Neural cell (in vitro differentiated cells): ENCODE measurements around the gene A2M. TPM values are rescaled to one million over a fixed set of nuclear protein-coding genes. Genes with fewer than 3 reads are reported as not detected.
A peak's percentile ranks its signal among the peaks of the same experiment; 100 is the strongest.

Experiments
- H2AFZ ChIP-seq: fragments of 200-600, 300-800 bp; sonication (generic), shearing (Covaris generic); 2 replicates; pipeline ENCODE4 v1.6.0; 2014; ENCODE audit warnings: low read depth, mild to moderate bottlenecking, antibody characterized with exemption, low read length, moderate library complexity
- H3F3A ChIP-seq: fragments of 200-600 bp; shearing (Covaris generic); 2 replicates; pipeline ENCODE4 v1.6.1; 2016; ENCODE audit warnings: mild to moderate bottlenecking, moderate library complexity, mixed read lengths, antibody characterized with exemption, low read length; ENCODE audit not compliant: insufficient read depth, poor library complexity, severe bottlenecking
- H3K27ac ChIP-seq: fragments of 200-600, 300-800 bp; sonication (generic), shearing (Covaris generic); 2 replicates; pipeline ENCODE4 v1.5.1; 2014; ENCODE audit warnings: mild to moderate bottlenecking, low read length, moderate library complexity
- H3K27me3 ChIP-seq: fragments of 300-800, 200-600 bp; sonication (generic), shearing (Covaris generic); 2 replicates; pipeline ENCODE4 v1.6.0; 2014; ENCODE audit warnings: mild to moderate bottlenecking, low read depth, low read length, moderate library complexity; ENCODE audit not compliant: insufficient read depth
- H3K36me3 ChIP-seq: fragments of 300-800, 200-600 bp; sonication (generic), shearing (Covaris generic); 2 replicates; pipeline ENCODE4 v1.5.1; 2014; ENCODE audit warnings: mild to moderate bottlenecking, antibody characterized with exemption, low read length, moderate library complexity; ENCODE audit not compliant: insufficient read depth
- H3K4me2 ChIP-seq: fragments of 300-800, 200-600 bp; sonication (generic), shearing (Covaris generic); 2 replicates; pipeline ENCODE4 v1.6.0; 2014; ENCODE audit warnings: mild to moderate bottlenecking, low read length
- H3K4me3 ChIP-seq: fragments of 300-800, 200-600 bp; sonication (generic), shearing (Covaris generic); 2 replicates; pipeline ENCODE4 v1.5.1; 2014; ENCODE audit warnings: mild to moderate bottlenecking, low read length, moderate library complexity
- H3K79me2 ChIP-seq: fragments of 200-600 bp; shearing (Covaris generic); replicated peaks from 2 replicates; pipeline ENCODE4 v1.6.0; 2014; ENCODE audit warnings: mild to moderate bottlenecking, low read length, moderate library complexity; ENCODE audit not compliant: insufficient read depth
- H3K9ac ChIP-seq: fragments of 300-800, 200-600 bp; sonication (generic), shearing (Covaris generic); 2 replicates; pipeline ENCODE4 v1.6.1; 2016; ENCODE audit warnings: mild to moderate bottlenecking, low read length, mixed read lengths
- H3K9me2 ChIP-seq: fragments of 200-600 bp; shearing (Covaris generic); 2 replicates; pipeline ENCODE4 v1.6.1; 2016; ENCODE audit warnings: mild to moderate bottlenecking, low read length, mixed read lengths; ENCODE audit not compliant: insufficient read depth
- H3K9me3 ChIP-seq: fragments of 200-600, 300-800 bp; sonication (generic), shearing (Covaris generic); 2 replicates; pipeline ENCODE4 v1.6.1; 2016; ENCODE audit warnings: mild to moderate bottlenecking, mixed run types, low read length, moderate library complexity, mixed read lengths
- H4K20me1 ChIP-seq: fragments of 200-600 bp; shearing (Covaris generic); 2 replicates; pipeline ENCODE4 v1.6.1; 2016; ENCODE audit warnings: mild to moderate bottlenecking, mixed run types; ENCODE audit not compliant: insufficient read depth
- EP300 ChIP-seq: fragments of 450-650 bp; conservative IDR thresholded peaks from 2 replicates; pipeline ENCODE4 v1.6.1; 2014; ENCODE audit warnings: antibody characterized with exemption, mild to moderate bottlenecking, moderate library complexity; ENCODE audit not compliant: poor library complexity, severe bottlenecking
- EZH2 ChIP-seq: fragments of 200-600, 300-800 bp; shearing (Covaris generic), sonication (generic); IDR thresholded peaks from 2 replicates; pipeline ENCODE4 v1.6.1; 2014; ENCODE audit warnings: antibody characterized with exemption, low read length, borderline replicate concordance, mild to moderate bottlenecking; ENCODE audit not compliant: insufficient read depth, poor library complexity, severe bottlenecking
- MXI1 ChIP-seq: fragments of 450-650 bp; conservative IDR thresholded peaks from 2 replicates; pipeline ENCODE4 v1.6.1; 2014; ENCODE audit warnings: antibody characterized with exemption, mild to moderate bottlenecking; ENCODE audit not compliant: poor library complexity, severe bottlenecking
- POLR2AphosphoS5 ChIP-seq: IDR thresholded peaks from 2 replicates; pipeline ENCODE4 v1.6.1; 2012
- RAD21 ChIP-seq: fragments of 450-650 bp; conservative IDR thresholded peaks from 2 replicates; pipeline ENCODE4 v1.6.1; 2014; ENCODE audit warnings: antibody characterized with exemption, mild to moderate bottlenecking, moderate library complexity
- SMC3 ChIP-seq: fragments of 450-650 bp; conservative IDR thresholded peaks from 2 replicates; pipeline ENCODE4 v1.6.1; 2014; ENCODE audit warnings: antibody characterized with exemption, mild to moderate bottlenecking, moderate library complexity; ENCODE audit not compliant: poor library complexity
- TAF1 ChIP-seq: IDR thresholded peaks from 2 replicates; pipeline ENCODE4 v1.6.1; 2012; ENCODE audit warnings: low read depth
- polyA plus RNA-seq: library from polyadenylated mRNA; depleted of rRNA; stranded (reverse); fragments of >200 nt; gene quantifications from 2 replicates; pipeline ENCODE4 v1.2.3, GENCODE V29; 2014
- TF ChIP-seq, protein P1 (sequence below): fragments of 450-650 bp; IDR thresholded peaks from 2 replicates; pipeline ENCODE4 v1.5.1; 2014; ENCODE audit warnings: antibody characterized with exemption, mild to moderate bottlenecking, moderate library complexity; ENCODE audit not compliant: poor library complexity, severe bottlenecking
- TF ChIP-seq, protein P2 (sequence below): IDR thresholded peaks from 2 replicates; pipeline ENCODE4 v1.6.1; 2012; ENCODE audit warnings: borderline replicate concordance

The A2M gene
- polyA plus RNA-seq, 1 donor from 2014 or later: 0.09 TPM

DNA sequence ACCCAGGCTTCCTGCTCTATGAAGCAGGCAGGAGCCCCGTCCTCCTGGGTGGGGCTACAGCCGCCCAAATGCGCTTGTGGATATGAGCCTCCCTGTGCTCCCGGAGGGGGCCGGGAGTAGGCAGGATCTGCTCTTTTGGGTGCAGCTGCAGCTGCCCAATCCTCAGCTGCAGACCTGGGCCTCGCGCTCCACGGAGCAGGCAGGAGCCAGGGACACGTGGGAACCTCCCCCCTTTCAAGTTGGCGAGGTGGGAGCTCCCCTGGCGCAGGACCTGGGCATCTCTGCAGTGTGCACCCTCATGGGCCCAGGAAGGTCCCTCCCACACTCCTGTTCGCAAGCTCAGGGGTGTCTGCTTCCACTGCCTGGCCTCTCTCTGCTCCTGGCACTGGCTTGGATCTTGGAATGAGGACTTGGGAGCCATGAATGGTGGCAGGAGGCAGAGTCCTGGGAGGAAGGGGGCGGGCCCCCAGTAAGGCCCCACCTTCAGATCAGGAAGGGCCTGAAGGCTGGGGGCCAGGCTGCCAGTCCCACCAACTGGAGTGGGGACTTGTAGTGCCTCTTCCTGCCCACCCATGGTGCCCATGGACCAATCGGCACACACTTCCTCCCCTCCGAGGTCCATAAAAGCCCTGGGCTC, 65.1 kb downstream of the A2M start:
- H3K27me3 ChIP-seq: no peaks in the 10 kb centered on the region
- no peaks in the 10 kb centered on the region for H3K9me2 ChIP-seq
- no peak overlapping the region for H3K4me3 ChIP-seq
- H3K9me3 ChIP-seq: no peaks in the 10 kb centered on the region
- no peak overlapping the region for H3K9ac ChIP-seq
- no peaks in the 10 kb centered on the region for H3K36me3 ChIP-seq
- no peaks in the 10 kb centered on the region for H3K79me2 ChIP-seq
- H3K4me2 ChIP-seq: no peak overlapping the region
- no peak for TF ChIP-seq SMC3
- TF ChIP-seq, protein P1, sequence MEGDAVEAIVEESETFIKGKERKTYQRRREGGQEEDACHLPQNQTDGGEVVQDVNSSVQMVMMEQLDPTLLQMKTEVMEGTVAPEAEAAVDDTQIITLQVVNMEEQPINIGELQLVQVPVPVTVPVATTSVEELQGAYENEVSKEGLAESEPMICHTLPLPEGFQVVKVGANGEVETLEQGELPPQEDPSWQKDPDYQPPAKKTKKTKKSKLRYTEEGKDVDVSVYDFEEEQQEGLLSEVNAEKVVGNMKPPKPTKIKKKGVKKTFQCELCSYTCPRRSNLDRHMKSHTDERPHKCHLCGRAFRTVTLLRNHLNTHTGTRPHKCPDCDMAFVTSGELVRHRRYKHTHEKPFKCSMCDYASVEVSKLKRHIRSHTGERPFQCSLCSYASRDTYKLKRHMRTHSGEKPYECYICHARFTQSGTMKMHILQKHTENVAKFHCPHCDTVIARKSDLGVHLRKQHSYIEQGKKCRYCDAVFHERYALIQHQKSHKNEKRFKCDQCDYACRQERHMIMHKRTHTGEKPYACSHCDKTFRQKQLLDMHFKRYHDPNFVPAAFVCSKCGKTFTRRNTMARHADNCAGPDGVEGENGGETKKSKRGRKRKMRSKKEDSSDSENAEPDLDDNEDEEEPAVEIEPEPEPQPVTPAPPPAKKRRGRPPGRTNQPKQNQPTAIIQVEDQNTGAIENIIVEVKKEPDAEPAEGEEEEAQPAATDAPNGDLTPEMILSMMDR: no peak
- TF ChIP-seq POLR2AphosphoS5: no peak
- no peak for TF ChIP-seq TAF1
- no peak for TF ChIP-seq RAD21
- TF ChIP-seq, protein P2, sequence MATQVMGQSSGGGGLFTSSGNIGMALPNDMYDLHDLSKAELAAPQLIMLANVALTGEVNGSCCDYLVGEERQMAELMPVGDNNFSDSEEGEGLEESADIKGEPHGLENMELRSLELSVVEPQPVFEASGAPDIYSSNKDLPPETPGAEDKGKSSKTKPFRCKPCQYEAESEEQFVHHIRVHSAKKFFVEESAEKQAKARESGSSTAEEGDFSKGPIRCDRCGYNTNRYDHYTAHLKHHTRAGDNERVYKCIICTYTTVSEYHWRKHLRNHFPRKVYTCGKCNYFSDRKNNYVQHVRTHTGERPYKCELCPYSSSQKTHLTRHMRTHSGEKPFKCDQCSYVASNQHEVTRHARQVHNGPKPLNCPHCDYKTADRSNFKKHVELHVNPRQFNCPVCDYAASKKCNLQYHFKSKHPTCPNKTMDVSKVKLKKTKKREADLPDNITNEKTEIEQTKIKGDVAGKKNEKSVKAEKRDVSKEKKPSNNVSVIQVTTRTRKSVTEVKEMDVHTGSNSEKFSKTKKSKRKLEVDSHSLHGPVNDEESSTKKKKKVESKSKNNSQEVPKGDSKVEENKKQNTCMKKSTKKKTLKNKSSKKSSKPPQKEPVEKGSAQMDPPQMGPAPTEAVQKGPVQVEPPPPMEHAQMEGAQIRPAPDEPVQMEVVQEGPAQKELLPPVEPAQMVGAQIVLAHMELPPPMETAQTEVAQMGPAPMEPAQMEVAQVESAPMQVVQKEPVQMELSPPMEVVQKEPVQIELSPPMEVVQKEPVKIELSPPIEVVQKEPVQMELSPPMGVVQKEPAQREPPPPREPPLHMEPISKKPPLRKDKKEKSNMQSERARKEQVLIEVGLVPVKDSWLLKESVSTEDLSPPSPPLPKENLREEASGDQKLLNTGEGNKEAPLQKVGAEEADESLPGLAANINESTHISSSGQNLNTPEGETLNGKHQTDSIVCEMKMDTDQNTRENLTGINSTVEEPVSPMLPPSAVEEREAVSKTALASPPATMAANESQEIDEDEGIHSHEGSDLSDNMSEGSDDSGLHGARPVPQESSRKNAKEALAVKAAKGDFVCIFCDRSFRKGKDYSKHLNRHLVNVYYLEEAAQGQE: no peak
- no peak for TF ChIP-seq EZH2
- TF ChIP-seq MXI1: no peak
- no peak for TF ChIP-seq EP300
- H2AFZ ChIP-seq: no peak overlapping the region
- no peak overlapping the region for H3K27ac ChIP-seq
- no peaks in the 10 kb centered on the region for H4K20me1 ChIP-seq
- no peaks in the 10 kb centered on the region for H3F3A ChIP-seq

DNA sequence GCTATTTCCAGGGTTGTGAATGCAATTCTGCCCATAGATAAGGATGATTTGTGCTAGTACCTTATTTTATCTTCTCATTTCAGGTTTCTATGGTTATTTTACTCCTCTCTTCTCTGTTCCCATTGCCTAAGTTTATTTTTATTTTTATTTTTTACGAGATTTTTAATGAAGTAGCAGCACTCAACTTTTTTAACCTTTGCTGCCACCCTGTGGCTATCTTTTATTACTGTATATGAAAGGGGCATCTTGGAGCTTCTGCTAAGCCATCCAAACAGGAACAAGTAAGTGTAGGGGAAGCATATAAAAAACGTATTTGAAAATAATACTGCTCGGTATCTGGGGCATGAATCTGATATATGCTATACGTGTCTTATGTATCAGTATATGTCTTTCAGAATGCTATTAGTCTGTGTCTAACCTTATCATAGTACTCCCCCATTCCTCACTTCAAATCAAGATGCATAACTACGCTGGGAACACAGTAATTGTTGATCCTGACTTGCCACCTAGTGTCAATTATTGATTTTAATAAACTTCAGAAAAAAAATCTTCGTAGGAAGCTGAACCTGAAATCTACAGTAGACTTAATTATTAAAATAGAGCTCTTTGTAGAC, 66.1 kb downstream of the A2M start:
- Histone ChIP-seq H3K9me2 (no peaks in the 10 kb centered on the region), H3K9ac (no peak overlapping the region), H3K27me3 (no peaks in the 10 kb centered on the region), H2AFZ (no peak overlapping the region), H3K4me3 (no peak overlapping the region), H3K9me3 (no peaks in the 10 kb centered on the region), H3K4me2 (no peak overlapping the region), H3K36me3 (no peaks in the 10 kb centered on the region), H4K20me1 (no peaks in the 10 kb centered on the region), H3F3A (no peaks in the 10 kb centered on the region), H3K27ac (no peak overlapping the region), H3K79me2 (no peaks in the 10 kb centered on the region)
- TF ChIP-seq POLR2AphosphoS5: no peak
- no peak for TF ChIP-seq EZH2
- peak; percentile 77 for TF ChIP-seq SMC3
- TF ChIP-seq, protein P1: peak; percentile 74
- TF ChIP-seq RAD21: peak; percentile 74
